ENCODE data around the gene S100A5.

DNA sequence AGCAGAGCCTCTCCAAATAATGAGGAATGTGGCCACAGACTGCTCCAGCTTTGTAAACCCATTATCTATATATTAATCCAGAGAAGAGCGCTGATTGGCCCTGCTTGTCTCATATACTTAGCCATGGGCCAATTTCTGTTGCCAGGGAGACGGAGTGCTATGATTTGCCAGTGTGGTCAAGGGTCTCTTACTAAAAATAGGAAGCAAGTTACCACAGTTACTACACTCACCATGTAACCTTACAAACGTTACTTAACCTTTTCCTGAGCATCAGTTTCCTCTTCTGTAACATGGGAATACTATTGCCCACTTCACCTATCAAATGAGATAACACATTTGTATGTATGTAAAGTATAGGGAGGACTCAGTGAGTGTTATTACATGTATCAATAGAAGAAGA, 32.6 kb upstream of the S100A5 start:
- TF ChIP-seq SP1 (CRISPR knock-in tag; IDR thresholded peaks at IDR 0.05): no peak
- TF ChIP-seq, protein P1, sequence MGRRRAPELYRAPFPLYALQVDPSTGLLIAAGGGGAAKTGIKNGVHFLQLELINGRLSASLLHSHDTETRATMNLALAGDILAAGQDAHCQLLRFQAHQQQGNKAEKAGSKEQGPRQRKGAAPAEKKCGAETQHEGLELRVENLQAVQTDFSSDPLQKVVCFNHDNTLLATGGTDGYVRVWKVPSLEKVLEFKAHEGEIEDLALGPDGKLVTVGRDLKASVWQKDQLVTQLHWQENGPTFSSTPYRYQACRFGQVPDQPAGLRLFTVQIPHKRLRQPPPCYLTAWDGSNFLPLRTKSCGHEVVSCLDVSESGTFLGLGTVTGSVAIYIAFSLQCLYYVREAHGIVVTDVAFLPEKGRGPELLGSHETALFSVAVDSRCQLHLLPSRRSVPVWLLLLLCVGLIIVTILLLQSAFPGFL (CRISPR knock-in tag; IDR thresholded peaks at IDR 0.05): no peak

Data from K562 (cell line).